Fibroblast of villous mesenchyme (primary cell): ENCODE measurements around the gene MYG1. TPM values are rescaled to one million over a fixed set of nuclear protein-coding genes. Genes with fewer than 3 reads are reported as not detected.
A peak's percentile ranks its signal among the peaks of the same experiment; 100 is the strongest.

Source experiments
- DNase-seq: peaks from one replicate; pipeline ENCODE4 v3.0.0-alpha.2; 2010; ENCODE audit warnings: low read depth
- H3K4me3 ChIP-seq: 2 replicates; pipeline ENCODE4 v1.5.1; 2011; ENCODE audit warnings: low read depth, mild to moderate bottlenecking, low read length
- CTCF ChIP-seq: IDR thresholded peaks from 2 replicates; pipeline ENCODE4 v1.5.1; 2012; ENCODE audit warnings: low read depth, mild to moderate bottlenecking, low read length; ENCODE audit not compliant: insufficient read depth
- total RNA-seq: library from RNA; depleted of rRNA; stranded (reverse); fragments of >200 nt; gene quantifications from 2 replicates; pipeline ENCODE4 v1.2.3, GENCODE V29; 2012

The MYG1 gene
- total RNA-seq, 1 donor: 30.2 TPM

GRCh38 chr12:53306826-53307225 is 7.3 kb downstream of the MYG1 start:
- TF ChIP-seq CTCF: no peak
- no peak for DNase-seq
- H3K4me3 ChIP-seq: no peak overlapping the region

DNA sequence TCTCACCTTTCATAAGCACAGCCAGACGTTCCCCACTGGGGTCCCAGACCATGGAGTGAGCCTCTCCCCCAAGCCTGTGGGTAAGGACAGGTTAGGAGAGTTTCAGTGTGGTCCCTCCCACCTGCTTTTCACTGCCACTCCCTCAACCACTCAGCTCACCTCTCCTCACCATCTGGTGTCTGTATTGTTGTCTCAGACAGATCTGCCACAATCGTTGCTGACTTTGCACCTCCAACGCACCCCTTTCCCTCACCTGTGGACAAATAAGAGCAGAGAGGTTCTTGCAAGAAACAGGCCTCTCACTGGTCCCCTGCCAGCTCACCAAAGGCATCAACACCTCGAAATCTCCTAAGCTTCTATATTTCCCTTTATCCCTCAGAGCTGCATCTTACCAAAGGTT is 8.8 kb downstream of the MYG1 start:
- H3K4me3 ChIP-seq: no peak overlapping the region
- TF ChIP-seq CTCF: no peak
- no peak for DNase-seq

DNA sequence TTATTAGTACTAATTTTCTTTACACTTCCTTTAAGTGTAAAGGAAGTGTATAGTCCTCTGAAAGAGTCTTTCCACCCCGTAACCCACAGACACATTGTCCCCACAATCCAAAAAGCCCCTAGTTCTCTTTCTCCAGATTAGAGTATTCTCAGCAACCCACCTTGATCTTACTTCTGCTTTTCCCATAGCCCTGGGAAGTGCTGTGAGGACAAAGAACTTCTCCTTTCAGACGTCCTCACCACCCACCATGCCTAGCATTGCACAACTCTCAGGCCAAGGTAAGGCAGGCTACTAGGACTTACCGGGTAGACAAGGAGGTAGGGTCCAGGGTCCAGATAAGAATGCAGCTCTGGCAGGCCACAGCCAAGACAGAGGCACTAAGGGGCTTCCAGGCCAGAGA is 14.5 kb downstream of the MYG1 start:
- no peak for DNase-seq
- no peak overlapping the region for H3K4me3 ChIP-seq
- TF ChIP-seq CTCF: no peak

DNA sequence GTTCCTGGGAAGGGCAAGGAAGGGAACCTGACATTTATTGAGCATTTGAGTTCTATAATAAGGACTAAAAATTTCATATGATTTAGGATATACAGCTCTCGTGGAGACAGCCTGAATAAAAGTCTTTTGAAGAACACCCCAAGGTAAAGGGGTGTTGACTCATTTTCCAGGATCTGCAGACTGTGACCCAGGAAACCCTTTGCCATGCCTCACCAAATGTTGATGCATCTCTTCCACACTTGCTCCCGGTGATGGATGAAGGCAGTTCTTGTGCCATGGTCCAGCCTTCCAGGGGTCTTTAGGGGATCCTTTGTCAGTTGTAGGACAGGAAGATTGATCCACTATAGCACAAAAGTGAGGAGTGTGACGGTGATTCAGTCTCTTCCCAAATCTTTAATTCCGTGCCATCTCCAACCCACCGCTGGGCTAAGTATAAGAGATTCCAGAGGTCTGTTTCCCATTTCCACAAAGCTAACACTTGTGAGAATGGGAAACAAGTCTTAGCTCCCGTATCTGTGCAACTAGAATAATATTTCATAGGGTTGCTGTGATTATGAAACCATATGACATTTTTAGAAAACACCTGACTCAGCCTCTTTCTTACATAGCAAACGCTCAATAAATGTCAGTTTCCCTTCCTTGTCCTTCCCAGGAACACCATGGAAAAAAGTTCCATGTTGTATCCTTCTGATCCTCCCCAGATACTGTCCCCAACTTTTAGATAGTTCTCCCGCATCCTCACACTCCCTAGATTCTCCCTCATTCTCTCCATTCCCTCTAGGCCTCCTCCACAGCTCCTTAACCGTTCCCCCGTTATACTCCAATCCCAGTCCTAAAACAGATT is 21.1 kb downstream of the MYG1 start:
- peak overlapping the region; percentile 84 for H3K4me3 ChIP-seq
- DNase-seq: peak; percentile 44
- TF ChIP-seq CTCF: no peak

GRCh38 chr12:53324113-53324778 is 24.8 kb downstream of the MYG1 start:
- H3K4me3 ChIP-seq: peak overlapping the region; percentile 70
- DNase-seq: no peak
- no peak for TF ChIP-seq CTCF

GRCh38 chr12:53324779-53325510 is 25.4 kb downstream of the MYG1 start:
- peak; percentile 93 for DNase-seq
- H3K4me3 ChIP-seq: peak overlapping the region; percentile 70
- peak; percentile 79 for TF ChIP-seq CTCF
